Glomerular visceral epithelial cell (primary cell): ENCODE results near the gene CRACR2B.
A peak's percentile ranks its signal among the peaks of the same experiment; 100 is the strongest.

Source experiments
- DNase-seq: peaks from one replicate; pipeline ENCODE4 v3.0.0-alpha.2; 2016; ENCODE audit errors: extremely low spot score

The CRACR2B gene

DNA sequence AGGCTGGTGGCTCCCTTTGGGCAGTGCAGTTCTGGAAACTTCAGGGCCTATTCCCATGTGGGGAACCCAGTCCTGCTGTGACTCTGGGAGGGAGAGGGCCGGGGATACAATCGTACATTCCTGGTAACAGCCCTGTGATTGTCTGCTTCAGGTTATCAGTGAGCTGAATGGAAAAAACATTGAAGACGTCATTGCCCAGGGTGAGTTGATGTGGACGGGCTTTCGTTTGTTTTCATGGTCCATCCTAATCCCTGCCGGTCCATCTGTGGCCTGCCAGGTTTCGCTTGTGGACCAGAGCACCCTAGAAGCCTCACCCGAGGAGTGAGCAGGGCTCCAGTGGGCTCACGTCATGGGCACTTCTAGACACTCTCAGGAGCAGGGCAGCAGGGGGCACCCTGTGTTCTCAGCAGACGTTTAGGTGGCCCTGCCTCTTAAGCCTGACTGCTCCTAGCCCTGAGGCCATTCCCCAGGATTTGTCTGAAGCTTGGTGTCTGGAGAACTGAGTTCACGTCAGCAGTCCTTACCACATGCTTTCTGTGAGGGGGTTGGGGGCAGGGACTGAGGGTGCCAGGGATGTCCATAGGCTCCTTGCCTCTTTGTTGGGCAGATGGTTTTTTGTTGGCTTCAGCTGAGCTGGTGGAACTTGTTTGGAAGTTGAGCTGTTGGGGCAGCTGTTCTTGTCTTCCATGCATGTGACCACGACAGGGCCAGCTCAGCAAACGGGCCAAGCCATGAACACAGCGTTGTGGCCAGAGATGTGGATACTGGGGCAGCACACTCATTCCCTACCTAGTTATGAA is 16.1 kb upstream of the CRACR2B start:
- DNase-seq = no peak

DNA sequence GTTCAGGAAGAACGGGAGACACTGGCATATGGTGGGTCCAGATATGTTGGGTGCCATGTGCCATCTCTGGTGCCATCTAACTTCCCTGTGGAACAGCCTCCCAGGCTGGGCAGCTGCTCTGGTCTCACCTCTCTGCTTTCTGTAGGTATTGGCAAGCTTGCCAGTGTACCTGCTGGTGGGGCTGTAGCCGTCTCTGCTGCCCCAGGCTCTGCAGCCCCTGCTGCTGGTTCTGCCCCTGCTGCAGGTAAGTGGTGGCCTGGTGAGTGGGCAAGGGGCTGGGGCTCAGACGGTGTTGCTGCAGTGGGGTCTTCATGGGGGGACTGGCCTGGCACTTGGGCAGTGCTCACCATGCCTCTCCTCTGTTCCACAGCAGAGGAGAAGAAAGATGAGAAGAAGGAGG is 15.3 kb upstream of the CRACR2B start:
- no peak for DNase-seq

DNA sequence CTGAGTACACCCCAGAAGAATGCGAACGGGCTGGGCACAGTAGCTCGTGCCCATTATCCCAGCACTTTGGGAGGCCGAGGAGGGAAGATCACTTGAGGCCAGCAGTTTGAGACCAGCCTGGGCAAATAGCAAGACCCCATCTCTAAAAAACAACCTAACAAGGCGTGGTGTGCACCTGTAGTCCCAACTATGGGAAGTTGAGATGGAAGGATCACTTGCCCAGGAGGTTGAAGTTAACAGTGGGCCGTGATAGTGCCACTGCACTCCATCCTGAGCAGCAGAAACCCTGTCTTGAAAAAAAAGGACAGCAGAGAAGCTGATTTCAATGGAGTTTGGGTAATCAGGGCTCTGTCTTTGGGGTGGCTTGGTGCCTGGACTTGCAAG is 14.7 kb upstream of the CRACR2B start:
- DNase-seq = no peak

DNA sequence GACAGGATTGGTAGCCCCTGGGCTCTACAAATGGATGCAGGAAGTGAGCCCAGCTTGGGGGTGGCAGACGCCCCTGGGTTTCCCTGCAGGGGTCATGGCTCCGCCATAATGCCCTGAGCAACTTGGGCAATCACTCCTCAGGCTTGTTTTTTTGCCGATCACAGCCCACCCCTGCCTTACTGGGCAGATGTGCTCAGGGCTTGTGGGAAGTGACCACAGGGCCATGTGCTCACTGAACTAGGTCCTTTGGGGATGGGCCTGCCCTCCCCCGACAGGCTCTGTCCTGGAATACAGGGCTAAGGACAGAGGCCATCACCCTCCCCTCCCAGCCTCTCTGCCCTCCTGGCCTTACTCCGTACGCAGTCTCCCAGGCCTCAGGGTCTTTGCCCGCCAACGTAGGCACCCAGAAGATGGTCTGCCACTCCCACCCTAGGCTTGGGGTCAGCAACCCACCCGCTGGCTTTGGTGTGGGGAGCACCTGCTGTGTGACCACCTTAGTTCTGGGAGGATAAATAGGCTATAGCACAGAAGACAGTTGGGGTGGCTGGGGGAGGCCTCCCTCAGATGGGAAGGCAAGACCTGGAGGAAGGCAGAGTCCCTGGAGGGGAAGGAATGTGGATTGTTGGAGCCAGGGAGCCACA is 14.1 kb upstream of the CRACR2B start:
- DNase-seq = no peak

DNA sequence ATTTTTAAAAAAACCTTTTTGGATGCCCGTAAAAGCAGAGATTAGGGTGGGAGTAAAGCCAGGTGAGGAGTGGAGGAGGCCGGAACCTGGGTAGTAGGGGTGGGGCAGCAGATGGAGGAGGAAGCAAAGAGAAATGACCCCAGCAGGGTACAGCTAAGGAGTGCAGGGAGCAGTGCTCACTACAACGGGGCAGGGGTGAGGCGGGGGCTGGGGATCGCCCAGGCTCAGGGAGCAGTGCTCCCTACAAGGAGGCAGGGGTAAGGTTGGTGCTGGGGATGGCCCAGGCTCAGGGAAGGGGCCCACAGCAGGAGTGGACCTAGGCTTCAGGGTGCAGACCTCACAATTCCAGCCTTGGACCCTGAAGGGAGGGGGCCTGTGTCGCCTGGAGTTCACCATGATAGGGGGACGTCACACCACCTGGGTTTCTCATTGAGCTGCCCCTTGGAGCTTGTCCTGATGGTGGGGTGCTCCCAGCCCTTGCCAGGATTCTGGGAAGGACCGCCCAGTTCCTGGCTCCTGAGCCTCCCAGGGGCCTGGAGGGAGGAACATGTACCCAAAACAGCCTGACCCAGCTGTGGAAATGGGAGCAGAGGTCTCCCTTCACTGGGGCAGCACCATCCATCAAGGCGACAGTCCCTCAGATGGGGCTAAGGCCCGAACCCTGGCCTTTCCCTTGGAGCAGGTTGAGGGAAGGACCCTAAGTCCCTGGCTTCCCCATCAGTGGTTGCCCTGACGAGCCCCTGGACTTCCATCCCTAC is 11.9 kb upstream of the CRACR2B start:
- DNase-seq = no peak

DNA sequence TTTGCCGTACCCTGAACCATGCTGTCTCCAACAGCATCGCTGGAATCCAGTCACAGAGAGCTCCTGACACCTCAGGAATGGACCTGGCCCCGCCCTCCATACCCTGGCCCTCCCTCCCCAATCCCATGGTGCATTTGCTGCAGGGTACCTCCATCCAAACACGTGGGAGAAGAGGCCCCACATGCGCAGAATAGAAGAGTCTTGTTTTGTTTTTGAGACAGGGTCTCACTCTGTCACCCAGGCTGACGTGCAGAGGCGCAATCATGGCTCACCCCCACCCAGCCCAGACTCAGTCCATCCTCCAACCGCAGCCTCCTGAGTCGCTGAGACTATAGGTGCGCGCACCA is 11.3 kb upstream of the CRACR2B start:
- no peak for DNase-seq

DNA sequence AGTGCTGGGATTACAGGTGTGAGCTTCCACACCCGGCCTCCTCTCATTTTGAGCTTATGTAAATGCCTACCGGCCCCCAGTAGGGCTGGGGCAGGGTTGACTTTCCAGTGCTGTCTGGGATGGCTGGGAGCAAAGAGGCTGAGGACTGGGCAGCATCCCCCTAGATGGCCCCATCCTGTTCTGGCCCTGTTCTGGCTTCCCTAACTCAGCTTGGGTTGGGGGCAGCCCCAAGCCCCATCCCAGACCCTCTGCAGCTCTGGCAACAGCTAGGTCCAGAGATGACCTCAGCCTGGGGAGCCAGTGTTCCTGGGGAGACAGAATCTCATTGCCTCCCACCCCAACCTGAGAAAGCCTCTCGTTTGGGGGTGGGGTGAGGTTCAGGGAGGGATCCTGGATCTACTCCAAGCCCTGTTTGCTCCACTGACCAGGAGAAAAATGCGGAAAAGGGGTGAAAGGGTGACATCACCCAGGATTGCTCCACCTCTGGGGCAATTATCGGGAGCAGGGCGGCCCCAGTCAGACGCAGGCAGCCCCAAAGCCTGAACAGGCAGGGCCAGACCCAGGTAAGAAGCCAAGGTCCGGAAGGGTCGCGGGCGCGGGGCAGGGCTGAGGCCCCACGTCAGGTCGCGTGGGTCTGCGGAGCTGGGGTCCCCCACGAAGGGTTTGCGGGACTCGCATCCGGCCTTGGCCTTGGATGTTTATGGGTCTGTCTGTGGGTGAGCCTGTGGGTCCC is 9.2 kb upstream of the CRACR2B start, which contains the start of gene PNPLA2:
Gene PNPLA2, plus strand, starts transcription at position 519 of the 733 bp plus-strand sequence. CDS start 805 bp downstream, outside the sequence.
- DNase-seq = peak; percentile 89

DNA sequence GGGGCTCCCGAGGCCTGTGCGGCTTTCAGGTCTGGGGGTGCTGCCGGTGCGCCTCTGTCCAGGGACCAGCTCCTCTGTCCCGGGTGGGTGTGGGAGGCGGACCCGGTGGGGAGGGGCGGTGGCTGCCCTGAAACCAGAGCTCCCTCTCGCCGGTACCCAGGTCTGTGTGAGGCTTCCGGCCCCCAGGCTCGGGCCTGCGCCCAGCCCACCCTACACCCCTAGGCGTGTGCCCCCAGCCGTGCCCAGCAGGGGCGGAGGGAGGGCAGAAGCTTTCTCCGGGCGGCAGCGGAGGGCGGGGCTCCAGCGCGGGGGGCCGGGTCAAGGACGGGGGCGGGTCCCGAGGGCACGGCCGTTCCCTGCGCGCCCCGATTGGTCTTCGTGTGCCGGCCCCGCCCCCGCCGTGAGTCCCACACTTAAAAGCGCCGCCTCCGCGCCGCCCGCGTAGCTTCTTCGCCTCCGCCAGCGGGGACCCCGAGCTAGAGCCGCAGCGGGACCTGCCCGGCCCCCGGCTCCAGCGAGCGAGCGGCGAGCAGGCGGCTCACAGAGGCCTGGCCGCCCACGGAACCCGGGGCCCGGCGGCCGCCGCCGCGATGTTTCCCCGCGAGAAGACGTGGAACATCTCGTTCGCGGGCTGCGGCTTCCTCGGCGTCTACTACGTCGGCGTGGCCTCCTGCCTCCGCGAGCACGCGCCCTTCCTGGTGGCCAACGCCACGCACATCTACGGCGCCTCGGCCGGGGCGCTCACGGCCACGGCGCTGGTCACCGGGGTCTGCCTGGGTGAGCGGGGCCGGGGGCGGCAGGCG is 8.4 kb upstream of the CRACR2B start:
- DNase-seq = peak; percentile 92

DNA sequence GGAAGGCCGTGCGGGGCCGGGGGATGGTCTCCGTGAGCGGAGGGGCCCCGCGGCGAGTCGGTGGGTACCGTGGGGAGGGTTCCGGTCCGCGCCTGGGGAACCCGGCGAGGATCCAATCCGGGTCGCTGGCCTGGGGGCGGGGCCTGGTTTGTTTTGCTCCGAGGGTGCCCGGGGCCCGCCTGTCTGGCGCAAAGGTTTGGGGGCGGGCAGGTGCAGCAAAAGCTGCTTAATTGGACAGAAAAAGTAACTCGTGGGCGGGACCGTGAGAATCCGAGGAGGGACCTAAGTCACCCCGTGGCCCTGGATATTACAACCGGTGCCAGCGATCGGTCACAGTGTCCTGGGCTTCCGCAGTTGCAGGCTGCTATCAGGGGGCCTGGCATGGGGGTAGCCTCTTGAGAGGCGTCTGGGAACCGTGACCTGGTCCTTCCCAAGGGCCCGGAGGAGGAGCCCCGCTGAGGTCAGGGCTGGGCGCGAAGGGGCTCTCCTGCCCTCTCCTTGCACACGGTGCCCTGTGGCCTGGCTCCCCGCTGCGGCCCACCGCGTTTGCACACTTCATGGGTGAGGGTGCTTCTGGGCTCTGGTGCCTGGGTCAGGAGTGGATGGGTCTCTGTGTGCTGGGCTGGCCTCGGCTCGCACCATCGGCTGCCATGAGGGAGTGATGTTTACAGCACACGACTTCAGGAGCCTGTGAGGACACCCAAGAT is 7.6 kb upstream of the CRACR2B start:
- DNase-seq = peak; percentile 86

DNA sequence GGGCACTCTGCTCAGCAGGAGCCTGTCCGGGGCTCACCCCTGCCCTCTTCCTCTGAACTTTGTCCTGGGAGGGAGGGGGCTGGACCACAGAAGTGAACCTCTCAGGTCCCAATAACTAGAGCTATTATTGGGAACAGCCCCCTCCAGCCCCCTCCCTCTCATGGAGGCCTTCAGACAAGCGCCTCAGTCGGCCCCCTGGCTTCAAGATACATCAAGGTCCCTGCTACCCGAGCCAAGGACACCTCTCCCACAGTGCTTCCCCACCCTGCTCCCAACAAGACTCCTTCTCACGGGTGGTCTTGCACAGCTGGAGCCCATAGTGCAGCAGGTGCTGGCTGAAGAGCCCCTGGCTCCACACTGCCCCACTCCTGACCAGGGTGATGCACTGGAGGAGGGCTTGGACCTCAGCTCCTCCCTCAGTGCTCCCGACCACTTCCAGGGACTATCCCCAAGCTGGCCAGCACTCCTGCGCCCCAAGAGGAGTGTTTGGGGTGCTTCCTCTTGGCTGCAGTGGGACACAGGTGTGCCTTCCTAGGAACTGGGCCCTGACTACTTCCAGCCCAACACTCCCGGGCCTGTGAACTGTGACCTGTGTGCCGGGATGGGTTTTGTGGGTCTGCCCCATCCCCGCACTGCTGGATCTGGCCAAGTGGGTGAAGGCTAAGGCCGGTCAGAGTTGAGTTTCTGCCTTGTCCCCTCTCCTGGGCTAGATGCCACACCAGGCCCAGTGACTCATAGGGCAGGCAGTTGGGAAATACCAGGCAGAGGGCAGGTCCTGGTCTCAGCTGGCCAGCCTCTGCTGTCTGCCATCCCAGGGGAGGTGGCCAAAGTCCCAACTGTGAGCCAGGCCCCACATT is 6.8 kb upstream of the CRACR2B start:
- peak; percentile 85 for DNase-seq

DNA sequence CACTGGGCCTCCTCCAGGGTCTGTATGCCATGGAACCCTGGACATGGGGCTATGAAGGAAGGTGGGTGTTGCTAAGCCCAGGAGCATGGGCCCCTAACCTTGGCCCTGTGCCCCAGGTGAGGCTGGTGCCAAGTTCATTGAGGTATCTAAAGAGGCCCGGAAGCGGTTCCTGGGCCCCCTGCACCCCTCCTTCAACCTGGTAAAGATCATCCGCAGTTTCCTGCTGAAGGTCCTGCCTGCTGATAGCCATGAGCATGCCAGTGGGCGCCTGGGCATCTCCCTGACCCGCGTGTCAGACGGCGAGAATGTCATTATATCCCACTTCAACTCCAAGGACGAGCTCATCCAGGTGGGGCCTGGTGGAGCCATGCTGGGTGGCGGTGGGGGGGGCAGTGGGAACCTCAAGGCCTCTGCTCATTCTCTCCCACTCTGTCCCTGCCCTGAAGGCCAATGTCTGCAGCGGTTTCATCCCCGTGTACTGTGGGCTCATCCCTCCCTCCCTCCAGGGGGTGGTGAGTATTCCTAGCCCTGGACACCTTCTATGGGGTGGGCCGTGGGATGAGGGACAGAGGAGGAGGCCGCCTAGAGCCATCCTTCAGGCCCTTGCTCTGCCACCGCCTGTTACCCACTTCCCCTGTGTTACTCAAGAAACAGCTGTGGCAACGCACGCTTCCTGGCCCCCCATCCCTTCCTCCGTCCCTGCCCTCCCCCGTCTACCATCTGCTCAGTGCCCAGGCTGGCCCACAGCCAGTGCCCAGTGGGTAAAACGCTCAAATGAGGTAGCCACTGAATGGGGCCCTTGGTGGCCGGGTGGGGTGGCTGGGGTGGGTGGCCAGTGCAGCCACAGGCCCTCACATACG is 6.0 kb upstream of the CRACR2B start:
- DNase-seq = no peak

DNA sequence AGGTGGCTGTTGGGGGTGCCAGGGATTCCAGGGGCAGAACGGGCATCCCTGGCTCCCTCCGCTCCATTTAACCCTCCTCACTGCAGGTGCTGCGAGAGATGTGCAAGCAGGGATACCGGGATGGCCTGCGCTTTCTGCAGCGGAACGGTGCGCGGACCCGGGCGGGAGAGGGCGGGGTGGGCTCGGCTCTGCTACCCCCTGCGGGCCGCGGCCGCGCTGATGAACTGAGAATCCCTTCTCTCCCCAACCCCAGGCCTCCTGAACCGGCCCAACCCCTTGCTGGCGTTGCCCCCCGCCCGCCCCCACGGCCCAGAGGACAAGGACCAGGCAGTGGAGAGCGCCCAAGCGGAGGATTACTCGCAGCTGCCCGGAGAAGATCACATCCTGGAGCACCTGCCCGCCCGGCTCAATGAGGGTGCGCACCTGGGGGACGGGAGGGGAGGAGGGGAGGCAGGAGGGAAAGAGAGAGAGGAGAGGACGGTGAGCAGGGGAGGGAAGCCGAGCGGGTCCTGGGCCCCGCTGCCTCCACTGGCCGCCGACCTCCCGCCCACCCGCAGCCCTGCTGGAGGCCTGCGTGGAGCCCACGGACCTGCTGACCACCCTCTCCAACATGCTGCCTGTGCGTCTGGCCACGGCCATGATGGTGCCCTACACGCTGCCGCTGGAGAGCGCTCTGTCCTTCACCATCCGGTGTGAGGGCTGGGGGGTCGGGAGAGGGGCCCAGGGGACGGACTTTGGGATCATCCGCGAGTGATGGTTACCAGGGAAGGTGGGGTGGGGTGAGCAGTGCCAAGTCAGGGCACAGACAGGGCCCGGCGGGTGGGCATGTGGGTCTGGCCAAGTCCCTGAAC is 4.1 kb upstream of the CRACR2B start:
- DNase-seq = no peak

DNA sequence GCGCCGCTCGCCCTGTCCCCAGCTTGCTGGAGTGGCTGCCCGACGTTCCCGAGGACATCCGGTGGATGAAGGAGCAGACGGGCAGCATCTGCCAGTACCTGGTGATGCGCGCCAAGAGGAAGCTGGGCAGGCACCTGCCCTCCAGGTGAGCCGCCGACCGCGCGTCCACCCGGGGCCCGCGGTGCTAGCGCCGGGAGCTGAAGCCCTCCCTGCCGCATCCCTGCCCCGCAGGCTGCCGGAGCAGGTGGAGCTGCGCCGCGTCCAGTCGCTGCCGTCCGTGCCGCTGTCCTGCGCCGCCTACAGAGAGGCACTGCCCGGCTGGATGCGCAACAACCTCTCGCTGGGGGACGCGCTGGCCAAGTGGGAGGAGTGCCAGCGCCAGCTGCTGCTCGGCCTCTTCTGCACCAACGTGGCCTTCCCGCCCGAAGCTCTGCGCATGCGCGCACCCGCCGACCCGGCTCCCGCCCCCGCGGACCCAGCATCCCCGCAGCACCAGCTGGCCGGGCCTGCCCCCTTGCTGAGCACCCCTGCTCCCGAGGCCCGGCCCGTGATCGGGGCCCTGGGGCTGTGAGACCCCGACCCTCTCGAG is 3.3 kb upstream of the CRACR2B start:
- DNase-seq = no peak

DNA sequence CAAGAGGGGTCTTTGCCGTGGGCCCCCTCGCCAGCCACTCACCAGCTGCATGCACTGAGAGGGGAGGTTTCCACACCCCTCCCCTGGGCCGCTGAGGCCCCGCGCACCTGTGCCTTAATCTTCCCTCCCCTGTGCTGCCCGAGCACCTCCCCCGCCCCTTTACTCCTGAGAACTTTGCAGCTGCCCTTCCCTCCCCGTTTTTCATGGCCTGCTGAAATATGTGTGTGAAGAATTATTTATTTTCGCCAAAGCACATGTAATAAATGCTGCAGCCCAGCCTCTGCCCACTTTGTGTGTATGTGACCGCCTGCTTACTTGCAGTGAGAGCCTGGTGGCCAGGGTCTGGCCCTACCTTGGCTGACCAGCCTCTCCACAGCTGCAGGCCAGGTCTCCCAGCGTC is 2.8 kb upstream of the CRACR2B start:
- DNase-seq = no peak

DNA sequence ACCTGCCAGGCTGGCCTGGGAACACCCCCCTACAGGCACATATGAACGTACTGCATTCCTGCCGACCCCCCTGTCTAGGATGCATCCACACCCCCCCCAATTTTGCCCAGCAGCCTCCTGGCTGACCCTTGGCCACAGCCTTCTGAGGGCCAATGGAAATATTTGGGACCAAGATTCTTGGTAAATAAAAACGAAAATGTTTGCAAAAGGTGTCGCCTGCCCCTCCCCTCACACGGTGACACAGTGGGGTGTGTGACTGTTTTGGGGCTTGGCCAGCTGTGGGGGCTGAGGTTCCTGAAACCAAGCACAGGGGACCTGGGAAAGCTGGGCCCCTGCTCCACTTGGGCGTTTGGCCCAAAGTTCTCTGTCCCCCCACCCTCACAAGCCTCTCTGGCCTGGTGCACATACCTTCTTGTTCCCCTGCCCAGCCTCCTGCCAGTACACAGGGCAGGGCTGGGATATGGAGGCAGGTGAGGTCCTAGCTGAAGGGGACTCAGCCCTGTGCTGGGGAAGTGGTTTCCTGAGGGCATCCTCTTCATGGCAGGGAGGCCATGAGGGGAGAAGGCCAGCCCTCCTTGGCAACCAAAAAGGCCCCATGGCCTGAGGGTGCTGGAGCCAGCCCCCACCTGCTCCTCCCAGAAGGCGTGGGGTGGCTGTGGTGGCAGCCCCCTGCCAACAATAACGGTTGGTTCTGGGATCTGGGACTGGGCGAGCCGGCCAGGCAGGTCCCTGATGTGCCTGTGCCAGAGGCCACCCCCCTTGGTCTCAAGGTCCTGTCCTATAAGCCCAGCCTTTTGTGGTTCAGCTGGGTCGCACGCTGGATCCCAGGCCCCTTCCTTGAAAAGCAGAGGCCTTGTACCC is 2.1 kb upstream of the CRACR2B start:
- DNase-seq = no peak

DNA sequence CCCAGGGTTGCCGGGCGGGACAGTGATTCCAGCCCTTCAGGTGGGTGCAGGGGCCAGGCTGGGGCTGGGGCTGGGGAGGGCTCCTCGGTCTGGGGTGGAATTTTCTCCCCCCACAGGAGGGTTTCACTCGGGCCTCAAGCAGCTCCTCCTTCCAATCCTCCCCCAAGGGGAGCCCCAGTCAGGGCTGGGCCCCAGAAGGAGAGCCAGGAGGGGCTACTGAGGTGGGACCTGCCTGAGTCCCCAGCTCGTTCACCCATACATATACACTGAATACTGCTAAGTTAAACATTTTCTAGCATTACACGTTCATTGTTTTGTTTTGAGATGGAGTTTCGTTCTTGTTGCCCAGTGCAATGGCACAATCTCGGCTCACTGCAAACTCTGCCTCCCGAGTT is 1.5 kb upstream of the CRACR2B start:
- DNase-seq = no peak

DNA sequence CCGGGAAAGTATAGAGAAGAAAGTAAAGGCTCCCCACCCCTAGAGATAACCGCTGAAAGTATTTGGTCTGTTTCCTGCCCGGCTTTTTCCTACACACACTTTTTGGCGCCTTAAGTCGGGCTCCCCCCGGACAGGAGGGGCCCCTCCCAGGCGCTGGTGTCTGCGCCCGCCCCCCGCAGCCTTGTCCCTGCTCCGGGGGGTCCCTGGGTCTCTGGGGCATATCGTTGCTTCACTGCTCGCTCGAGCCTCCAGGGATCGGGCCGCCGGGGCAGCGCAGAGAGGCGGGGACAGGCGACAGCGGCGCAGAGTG is 928 bp upstream of the CRACR2B start:
- no peak for DNase-seq
